ENCODE data around the gene CHPF2. TPM values are rescaled to one million over a fixed set of nuclear protein-coding genes. Genes with fewer than 3 reads are reported as not detected.

CHPF2 gene
- total and polyA plus RNA-seq, 2 of the 13 experiments (the other 11 are each of a cell fraction or from before 2014, with no cell fraction given) = 15.4 to 21.5 TPM

DNA sequence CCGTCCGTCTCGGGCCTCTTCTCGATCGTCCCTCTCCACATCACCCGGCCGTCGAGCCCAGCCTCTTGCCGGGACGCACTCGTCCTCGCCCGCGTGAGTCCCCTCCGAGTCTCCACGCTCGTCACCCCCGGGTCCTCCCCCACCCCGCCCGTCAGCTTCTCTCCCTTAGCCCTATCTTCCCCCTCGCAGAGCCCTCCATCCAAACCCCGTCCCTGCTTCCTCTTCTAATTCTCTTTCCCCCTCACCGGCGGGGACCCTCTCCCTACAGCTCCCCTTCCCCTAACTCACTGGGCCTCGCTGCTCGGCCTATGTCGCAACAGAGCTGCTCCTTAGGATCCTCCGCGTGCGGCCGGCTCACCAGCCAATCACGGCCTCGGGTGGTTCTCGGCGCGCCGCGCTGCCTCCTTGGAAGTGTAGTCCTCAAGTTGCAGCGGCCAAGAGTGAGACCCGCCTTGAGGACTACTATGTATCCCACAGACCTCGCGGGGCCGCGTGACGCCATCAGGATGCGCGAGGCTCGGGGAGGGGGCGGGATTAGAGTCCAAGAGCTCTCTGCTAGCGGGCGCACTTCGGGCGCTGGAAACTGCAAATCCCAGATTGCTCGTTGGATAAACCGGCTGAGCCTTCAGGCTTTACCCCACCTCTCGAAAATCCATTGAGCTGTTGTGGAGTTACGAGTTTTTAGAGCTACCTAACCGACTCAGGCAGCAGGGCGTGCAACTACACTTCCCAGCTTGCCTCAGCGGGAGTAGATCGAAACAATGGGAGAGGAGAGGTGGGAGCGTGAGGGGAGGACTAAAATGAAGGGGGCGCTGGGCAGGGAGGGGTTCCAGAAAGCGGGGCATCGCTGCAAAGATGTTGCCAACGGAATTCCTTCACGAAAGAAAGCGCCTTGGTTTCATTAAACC is 5.2 kb upstream of the CHPF2 start, which contains the start of gene ABCF2 (continued):
- TF ChIP-seq, protein P1, sequence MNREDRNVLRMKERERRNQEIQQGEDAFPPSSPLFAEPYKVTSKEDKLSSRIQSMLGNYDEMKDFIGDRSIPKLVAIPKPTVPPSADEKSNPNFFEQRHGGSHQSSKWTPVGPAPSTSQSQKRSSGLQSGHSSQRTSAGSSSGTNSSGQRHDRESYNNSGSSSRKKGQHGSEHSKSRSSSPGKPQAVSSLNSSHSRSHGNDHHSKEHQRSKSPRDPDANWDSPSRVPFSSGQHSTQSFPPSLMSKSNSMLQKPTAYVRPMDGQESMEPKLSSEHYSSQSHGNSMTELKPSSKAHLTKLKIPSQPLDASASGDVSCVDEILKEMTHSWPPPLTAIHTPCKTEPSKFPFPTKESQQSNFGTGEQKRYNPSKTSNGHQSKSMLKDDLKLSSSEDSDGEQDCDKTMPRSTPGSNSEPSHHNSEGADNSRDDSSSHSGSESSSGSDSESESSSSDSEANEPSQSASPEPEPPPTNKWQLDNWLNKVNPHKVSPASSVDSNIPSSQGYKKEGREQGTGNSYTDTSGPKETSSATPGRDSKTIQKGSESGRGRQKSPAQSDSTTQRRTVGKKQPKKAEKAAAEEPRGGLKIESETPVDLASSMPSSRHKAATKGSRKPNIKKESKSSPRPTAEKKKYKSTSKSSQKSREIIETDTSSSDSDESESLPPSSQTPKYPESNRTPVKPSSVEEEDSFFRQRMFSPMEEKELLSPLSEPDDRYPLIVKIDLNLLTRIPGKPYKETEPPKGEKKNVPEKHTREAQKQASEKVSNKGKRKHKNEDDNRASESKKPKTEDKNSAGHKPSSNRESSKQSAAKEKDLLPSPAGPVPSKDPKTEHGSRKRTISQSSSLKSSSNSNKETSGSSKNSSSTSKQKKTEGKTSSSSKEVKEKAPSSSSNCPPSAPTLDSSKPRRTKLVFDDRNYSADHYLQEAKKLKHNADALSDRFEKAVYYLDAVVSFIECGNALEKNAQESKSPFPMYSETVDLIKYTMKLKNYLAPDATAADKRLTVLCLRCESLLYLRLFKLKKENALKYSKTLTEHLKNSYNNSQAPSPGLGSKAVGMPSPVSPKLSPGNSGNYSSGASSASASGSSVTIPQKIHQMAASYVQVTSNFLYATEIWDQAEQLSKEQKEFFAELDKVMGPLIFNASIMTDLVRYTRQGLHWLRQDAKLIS (CRISPR knock-in tag; IDR thresholded peaks at IDR 0.05) = no peak
- TF ChIP-seq, protein P2, sequence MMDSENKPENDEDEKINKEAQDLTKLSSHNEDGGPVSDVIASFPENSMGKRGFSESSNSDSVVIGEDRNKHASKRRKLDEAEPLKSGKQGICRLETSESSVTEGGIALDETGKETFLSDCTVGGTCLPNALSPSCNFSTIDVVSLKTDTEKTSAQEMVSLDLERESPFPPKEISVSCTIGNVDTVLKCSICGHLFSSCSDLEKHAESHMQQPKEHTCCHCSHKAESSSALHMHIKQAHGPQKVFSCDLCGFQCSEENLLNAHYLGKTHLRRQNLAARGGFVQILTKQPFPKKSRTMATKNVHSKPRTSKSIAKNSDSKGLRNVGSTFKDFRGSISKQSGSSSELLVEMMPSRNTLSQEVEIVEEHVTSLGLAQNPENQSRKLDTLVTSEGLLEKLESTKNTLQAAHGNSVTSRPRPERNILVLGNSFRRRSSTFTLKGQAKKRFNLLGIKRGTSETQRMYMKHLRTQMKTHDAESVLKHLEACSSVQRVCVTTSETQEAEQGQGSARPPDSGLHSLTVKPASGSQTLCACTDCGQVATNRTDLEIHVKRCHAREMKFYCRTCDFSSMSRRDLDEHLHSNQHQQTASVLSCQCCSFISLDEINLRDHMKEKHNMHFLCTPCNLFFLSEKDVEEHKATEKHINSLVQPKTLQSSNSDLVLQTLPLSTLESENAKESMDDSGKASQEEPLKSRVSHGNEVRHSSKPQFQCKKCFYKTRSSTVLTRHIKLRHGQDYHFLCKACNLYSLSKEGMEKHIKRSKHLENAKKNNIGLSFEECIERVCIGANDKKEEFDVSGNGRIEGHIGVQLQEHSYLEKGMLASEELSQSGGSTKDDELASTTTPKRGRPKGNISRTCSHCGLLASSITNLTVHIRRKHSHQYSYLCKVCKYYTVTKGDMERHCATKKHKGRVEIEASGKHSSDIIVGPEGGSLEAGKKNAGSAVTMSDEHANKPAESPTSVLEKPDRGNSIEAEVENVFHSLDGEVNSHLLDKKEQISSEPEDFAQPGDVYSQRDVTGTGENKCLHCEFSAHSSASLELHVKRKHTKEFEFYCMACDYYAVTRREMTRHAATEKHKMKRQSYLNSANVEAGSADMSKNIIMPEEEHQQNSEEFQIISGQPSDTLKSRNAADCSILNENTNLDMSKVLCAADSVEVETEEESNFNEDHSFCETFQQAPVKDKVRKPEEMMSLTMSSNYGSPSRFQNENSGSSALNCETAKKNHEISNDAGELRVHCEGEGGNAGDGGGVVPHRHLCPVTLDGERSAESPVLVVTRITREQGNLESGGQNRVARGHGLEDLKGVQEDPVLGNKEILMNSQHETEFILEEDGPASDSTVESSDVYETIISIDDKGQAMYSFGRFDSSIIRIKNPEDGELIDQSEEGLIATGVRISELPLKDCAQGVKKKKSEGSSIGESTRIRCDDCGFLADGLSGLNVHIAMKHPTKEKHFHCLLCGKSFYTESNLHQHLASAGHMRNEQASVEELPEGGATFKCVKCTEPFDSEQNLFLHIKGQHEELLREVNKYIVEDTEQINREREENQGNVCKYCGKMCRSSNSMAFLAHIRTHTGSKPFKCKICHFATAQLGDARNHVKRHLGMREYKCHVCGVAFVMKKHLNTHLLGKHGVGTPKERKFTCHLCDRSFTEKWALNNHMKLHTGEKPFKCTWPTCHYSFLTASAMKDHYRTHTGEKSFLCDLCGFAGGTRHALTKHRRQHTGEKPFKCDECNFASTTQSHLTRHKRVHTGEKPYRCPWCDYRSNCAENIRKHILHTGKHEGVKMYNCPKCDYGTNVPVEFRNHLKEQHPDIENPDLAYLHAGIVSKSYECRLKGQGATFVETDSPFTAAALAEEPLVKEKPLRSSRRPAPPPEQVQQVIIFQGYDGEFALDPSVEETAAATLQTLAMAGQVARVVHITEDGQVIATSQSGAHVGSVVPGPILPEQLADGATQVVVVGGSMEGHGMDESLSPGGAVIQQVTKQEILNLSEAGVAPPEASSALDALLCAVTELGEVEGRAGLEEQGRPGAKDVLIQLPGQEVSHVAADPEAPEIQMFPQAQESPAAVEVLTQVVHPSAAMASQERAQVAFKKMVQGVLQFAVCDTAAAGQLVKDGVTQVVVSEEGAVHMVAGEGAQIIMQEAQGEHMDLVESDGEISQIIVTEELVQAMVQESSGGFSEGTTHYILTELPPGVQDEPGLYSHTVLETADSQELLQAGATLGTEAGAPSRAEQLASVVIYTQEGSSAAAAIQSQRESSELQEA (CRISPR knock-in tag; IDR thresholded peaks at IDR 0.05; ENCODE audit: not compliant biosample characterization) = peak; percentile 72
- TF ChIP-seq KMT2B (CRISPR knock-in tag; IDR thresholded peaks at IDR 0.05) (peak; percentile 86), SRY (CRISPR knock-in tag; IDR thresholded peaks at IDR 0.05) (0 out of 2 replicates have a peak, but pooled peaks have one; percentile 33), ZNF709 (CRISPR knock-in tag; IDR thresholded peaks at IDR 0.05) (peak; percentile 82), ZNF343 (CRISPR knock-in tag; IDR thresholded peaks at IDR 0.05) (no peak), RELA (CRISPR knock-in tag; IDR thresholded peaks at IDR 0.05) (no peak), KDM3A (CRISPR knock-in tag; IDR thresholded peaks at IDR 0.05; ENCODE audit: low read depth) (no peak), CEBPB (IDR thresholded peaks at IDR 0.05; ENCODE audit: borderline replicate concordance, low read depth, low read length) (peak; percentile 97)
- TF ChIP-seq, protein P3, sequence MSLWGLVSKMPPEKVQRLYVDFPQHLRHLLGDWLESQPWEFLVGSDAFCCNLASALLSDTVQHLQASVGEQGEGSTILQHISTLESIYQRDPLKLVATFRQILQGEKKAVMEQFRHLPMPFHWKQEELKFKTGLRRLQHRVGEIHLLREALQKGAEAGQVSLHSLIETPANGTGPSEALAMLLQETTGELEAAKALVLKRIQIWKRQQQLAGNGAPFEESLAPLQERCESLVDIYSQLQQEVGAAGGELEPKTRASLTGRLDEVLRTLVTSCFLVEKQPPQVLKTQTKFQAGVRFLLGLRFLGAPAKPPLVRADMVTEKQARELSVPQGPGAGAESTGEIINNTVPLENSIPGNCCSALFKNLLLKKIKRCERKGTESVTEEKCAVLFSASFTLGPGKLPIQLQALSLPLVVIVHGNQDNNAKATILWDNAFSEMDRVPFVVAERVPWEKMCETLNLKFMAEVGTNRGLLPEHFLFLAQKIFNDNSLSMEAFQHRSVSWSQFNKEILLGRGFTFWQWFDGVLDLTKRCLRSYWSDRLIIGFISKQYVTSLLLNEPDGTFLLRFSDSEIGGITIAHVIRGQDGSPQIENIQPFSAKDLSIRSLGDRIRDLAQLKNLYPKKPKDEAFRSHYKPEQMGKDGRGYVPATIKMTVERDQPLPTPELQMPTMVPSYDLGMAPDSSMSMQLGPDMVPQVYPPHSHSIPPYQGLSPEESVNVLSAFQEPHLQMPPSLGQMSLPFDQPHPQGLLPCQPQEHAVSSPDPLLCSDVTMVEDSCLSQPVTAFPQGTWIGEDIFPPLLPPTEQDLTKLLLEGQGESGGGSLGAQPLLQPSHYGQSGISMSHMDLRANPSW (CRISPR knock-in tag; IDR thresholded peaks at IDR 0.05; ENCODE audit: borderline replicate concordance) = no peak; the same call in 1 of the 2 replicates

All from HepG2 (cell line).